Endothelial cell of umbilical vein (primary cell): Measurements from ENCODE around the gene TUBB4B.

Source experiments
- CTCF ChIP-seq, 2 donors: IDR thresholded peaks; 1 replicate in 1 of 2; 2 replicates in 1 of 2; pipeline ENCODE4 v1.5.1; 2011; ENCODE audit warnings: low read length in 2 of 2, mild to moderate bottlenecking in 2 of 2, moderate library complexity in 2 of 2, control low read depth in 1 of 2, inconsistent platforms in 1 of 2, low read depth in 1 of 2; ENCODE audit not compliant: insufficient read depth in 1 of 2; ENCODE audit errors: extremely low read depth in 1 of 2
- EZH2 ChIP-seq: IDR thresholded peaks from 2 replicates; pipeline ENCODE4 v1.6.1; 2012; ENCODE audit warnings: borderline replicate concordance, low read depth, mild to moderate bottlenecking, moderate library complexity, low read length, inconsistent platforms; ENCODE audit not compliant: severe bottlenecking
- FOS ChIP-seq: IDR thresholded peaks from 2 replicates; pipeline ENCODE4 v1.6.1; 2011; ENCODE audit warnings: mild to moderate bottlenecking, low read length, moderate library complexity, borderline replicate concordance; ENCODE audit not compliant: insufficient read depth
- JUN ChIP-seq: IDR thresholded peaks from 2 replicates; pipeline ENCODE4 v1.6.1; 2011; ENCODE audit warnings: borderline replicate concordance, low read depth; ENCODE audit not compliant: insufficient read length, insufficient read depth
- MYC ChIP-seq: IDR thresholded peaks from one replicate; pipeline ENCODE4 v1.6.1; 2011; ENCODE audit warnings: mild to moderate bottlenecking, low read depth, low read length
- POLR2A ChIP-seq: IDR thresholded peaks from 2 replicates; pipeline ENCODE4 v1.6.1; 2012; ENCODE audit warnings: low read depth, mild to moderate bottlenecking, control low read depth, low read length

GRCh38 chr9:137264067-137264466 lies 23.0 kb downstream of the TUBB4B start:
- TF ChIP-seq EZH2 (no peak), CTCF (IDR thresholded peaks at IDR 0.05; ENCODE audit: extremely low read depth in 1 of 2, insufficient read depth in 1 of 2, low read depth in 1 of 2, low read length in 2 of 2) (no peak), POLR2A (no peak), FOS (no peak), JUN (no peak), MYC (no peak)
